Adipocyte (in vitro differentiated cells): ENCODE data around the gene KIF20B.
A peak's percentile ranks its signal among the peaks of the same experiment; 100 is the strongest.

Experiments
- DNase-seq: peaks from one replicate; pipeline ENCODE4 v3.0.0-alpha.2; 2015; ENCODE audit warnings: low read depth
- H3K27me3 ChIP-seq: replicated peaks from 2 replicates; pipeline ENCODE4 v1.7.0; 2013; ENCODE audit warnings: mild to moderate bottlenecking, low read length, moderate library complexity; ENCODE audit not compliant: control insufficient read depth, insufficient read depth
- H3K36me3 ChIP-seq: 2 replicates; pipeline ENCODE4 v1.7.0; 2013; ENCODE audit warnings: low read length, mild to moderate bottlenecking, moderate library complexity; ENCODE audit not compliant: control insufficient read depth, insufficient read depth, severe bottlenecking
- H3K4me1 ChIP-seq: 2 replicates; pipeline ENCODE4 v1.7.0; 2013; ENCODE audit warnings: mild to moderate bottlenecking, low read length, moderate library complexity; ENCODE audit not compliant: control insufficient read depth, insufficient read depth
- H3K4me3 ChIP-seq: 2 replicates; pipeline ENCODE4 v1.7.0; 2013; ENCODE audit warnings: mild to moderate bottlenecking, low read length, moderate library complexity
- H3K9ac ChIP-seq: 2 replicates; pipeline ENCODE4 v1.7.0; 2013; ENCODE audit warnings: mild to moderate bottlenecking, low read length, moderate library complexity
- H3K9me3 ChIP-seq: 2 replicates; pipeline ENCODE4 v1.7.0; 2013; ENCODE audit warnings: mild to moderate bottlenecking, low read length, moderate library complexity; ENCODE audit not compliant: control insufficient read depth

Gene KIF20B

DNA sequence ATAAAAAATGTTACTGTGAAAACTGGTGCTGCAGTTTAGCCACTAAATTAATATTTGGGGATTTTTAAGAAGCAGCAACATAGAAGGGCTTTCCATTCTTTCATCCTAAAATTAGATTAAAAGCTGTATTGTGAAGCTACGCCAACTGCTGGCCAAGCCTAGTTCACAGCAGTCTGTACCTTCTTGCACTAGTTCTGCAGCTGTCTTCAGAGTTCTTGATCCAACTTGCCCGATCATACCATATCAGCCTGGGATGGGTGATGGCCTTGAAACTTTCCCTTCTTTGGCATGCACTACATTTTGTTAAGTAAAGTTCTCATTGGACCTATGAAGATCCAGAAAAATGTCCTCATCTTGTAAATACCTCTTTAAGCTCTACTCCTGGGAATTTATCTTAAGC lies 36.1 kb upstream of the KIF20B start:
- no peaks in the 10 kb centered on the region for H3K4me1 ChIP-seq
- no peak overlapping the region for H3K9ac ChIP-seq
- no peaks in the 10 kb centered on the region for H3K36me3 ChIP-seq
- DNase-seq: no peak
- no peak overlapping the region for H3K4me3 ChIP-seq
- H3K27me3 ChIP-seq: no peaks in the 10 kb centered on the region
- no peaks in the 10 kb centered on the region for H3K9me3 ChIP-seq

GRCh38 chr10:89666138-89666537 lies 35.3 kb upstream of the KIF20B start:
- no peak overlapping the region for H3K9ac ChIP-seq
- no peaks in the 10 kb centered on the region for H3K27me3 ChIP-seq
- no peak overlapping the region for H3K4me3 ChIP-seq
- no peak for DNase-seq
- no peaks in the 10 kb centered on the region for H3K36me3 ChIP-seq
- no peaks in the 10 kb centered on the region for H3K9me3 ChIP-seq
- no peaks in the 10 kb centered on the region for H3K4me1 ChIP-seq

- H3K9ac ChIP-seq: no peak overlapping the region
- DNase-seq: no peak
- H3K36me3 ChIP-seq: no peaks in the 10 kb centered on the region
- H3K4me1 ChIP-seq: no peaks in the 10 kb centered on the region
- no peak overlapping the region for H3K4me3 ChIP-seq
- H3K9me3 ChIP-seq: no peaks in the 10 kb centered on the region
- H3K27me3 ChIP-seq: no peaks in the 10 kb centered on the region
Measured at GRCh38 chr10:89668386-89669071, 32.9 kb upstream of the KIF20B start.

- Histone ChIP-seq H3K4me1 (no peaks in the 10 kb centered on the region), H3K36me3 (no peaks in the 10 kb centered on the region), H3K9ac (no peak overlapping the region), H3K4me3 (no peak overlapping the region), H3K27me3 (no peaks in the 10 kb centered on the region), H3K9me3 (no peaks in the 10 kb centered on the region)
- no peak for DNase-seq
Measured at GRCh38 chr10:89669985-89670384, 31.4 kb upstream of the KIF20B start.

- H3K9me3 ChIP-seq: no peaks in the 10 kb centered on the region
- no peak overlapping the region for H3K9ac ChIP-seq
- H3K4me1 ChIP-seq: no peaks in the 10 kb centered on the region
- H3K27me3 ChIP-seq: no peaks in the 10 kb centered on the region
- DNase-seq: peak; percentile 15
- no peaks in the 10 kb centered on the region for H3K36me3 ChIP-seq
- no peak overlapping the region for H3K4me3 ChIP-seq
Measured at GRCh38 chr10:89670926-89671325, 30.5 kb upstream of the KIF20B start.

DNA sequence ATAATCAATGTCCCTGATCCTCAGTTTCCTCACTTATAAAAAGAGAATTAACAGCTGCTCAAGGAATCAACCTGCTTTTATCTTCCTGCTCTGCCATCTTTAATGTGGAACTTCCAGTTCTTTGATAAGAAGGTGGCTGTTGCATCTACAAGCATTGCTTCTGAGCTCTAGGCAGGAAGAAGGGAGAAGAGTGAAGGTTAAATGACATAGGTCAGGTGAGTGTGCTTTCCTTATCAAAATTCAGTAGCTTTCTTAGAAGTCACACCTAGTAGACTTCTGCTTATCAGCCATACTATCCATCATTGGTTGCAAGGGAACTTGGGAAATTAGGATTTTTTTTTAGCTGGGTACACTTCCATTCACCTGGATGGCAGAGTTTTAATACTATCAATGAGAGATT lies 24.0 kb upstream of the KIF20B start:
- Histone ChIP-seq H3K4me3 (no peak overlapping the region), H3K4me1 (no peaks in the 10 kb centered on the region), H3K27me3 (no peaks in the 10 kb centered on the region), H3K9me3 (no peaks in the 10 kb centered on the region), H3K9ac (no peak overlapping the region), H3K36me3 (no peaks in the 10 kb centered on the region)
- no peak for DNase-seq

DNA sequence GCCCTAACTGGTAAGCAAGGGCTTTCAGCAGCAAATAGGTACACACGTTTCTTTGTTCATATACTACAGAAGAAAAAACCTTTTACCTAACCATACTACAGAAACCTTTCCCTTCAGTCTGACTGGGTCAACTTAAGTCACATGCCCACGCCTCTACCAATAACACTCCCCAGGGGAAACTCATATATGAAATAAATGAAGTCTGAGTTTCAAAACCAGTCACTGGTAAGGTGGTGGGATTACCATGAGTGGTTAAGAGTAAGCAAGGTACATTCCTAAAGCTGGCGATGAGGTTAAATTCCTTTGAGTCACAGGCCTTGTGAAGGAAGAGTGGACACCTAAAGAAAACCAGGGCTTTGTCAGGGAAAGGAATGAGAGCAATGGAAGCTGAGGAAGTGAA lies 21.4 kb upstream of the KIF20B start:
- no peaks in the 10 kb centered on the region for H3K27me3 ChIP-seq
- H3K9me3 ChIP-seq: no peaks in the 10 kb centered on the region
- H3K9ac ChIP-seq: no peak overlapping the region
- no peaks in the 10 kb centered on the region for H3K4me1 ChIP-seq
- no peak for DNase-seq
- no peaks in the 10 kb centered on the region for H3K36me3 ChIP-seq
- no peak overlapping the region for H3K4me3 ChIP-seq

GRCh38 chr10:89683883-89684282 lies 17.5 kb upstream of the KIF20B start:
- Histone ChIP-seq H3K4me3 (no peak overlapping the region), H3K27me3 (no peaks in the 10 kb centered on the region), H3K36me3 (no peaks in the 10 kb centered on the region), H3K4me1 (no peaks in the 10 kb centered on the region), H3K9me3 (no peaks in the 10 kb centered on the region), H3K9ac (no peak overlapping the region)
- no peak for DNase-seq

DNA sequence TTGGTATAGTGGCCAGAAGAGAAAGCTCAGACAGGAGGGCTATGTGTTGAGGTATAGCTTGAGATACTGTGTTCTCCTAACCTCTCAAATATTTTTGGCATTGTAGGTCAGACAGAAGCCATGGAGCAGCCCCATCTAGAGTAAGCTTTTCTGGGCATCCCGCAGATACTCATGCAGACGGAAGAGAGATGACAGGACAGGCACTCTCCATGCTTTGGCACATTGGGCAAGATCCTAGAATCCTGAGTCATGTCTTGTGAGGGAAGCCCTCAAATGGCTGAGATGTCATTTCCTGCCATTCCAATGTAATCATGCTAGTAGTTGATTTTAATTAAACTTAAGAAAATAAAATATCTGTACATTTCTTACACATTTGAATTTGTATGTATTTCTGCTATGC lies 16.8 kb upstream of the KIF20B start:
- no peaks in the 10 kb centered on the region for H3K9me3 ChIP-seq
- no peaks in the 10 kb centered on the region for H3K36me3 ChIP-seq
- H3K9ac ChIP-seq: no peak overlapping the region
- no peak for DNase-seq
- H3K4me3 ChIP-seq: no peak overlapping the region
- no peaks in the 10 kb centered on the region for H3K4me1 ChIP-seq
- H3K27me3 ChIP-seq: no peaks in the 10 kb centered on the region

DNA sequence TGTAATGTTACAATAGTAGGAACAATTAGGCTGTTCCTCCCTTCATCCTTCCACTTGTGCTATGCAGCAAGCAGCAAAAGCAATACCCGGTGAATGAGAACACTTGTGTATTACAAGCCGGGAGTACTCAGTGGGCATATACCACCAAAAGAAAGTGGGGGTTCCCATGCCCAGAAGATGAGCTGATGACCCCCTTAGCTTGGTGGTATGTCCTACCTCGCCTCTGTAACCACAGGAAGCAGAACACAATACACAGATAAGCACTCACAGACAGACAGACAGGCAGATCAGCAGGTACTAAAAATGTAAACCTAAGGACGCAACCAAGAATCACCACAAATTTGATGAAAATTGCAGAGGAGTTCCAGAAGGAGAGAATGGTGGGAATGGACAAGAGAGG lies 15.5 kb upstream of the KIF20B start:
- Histone ChIP-seq H3K27me3 (no peaks in the 10 kb centered on the region), H3K4me3 (no peak overlapping the region), H3K4me1 (no peaks in the 10 kb centered on the region), H3K9ac (no peak overlapping the region), H3K36me3 (no peaks in the 10 kb centered on the region), H3K9me3 (no peaks in the 10 kb centered on the region)
- no peak for DNase-seq

GRCh38 chr10:89690027-89690426 lies 11.4 kb upstream of the KIF20B start:
- H3K9ac ChIP-seq: no peak overlapping the region
- no peak overlapping the region for H3K4me3 ChIP-seq
- H3K36me3 ChIP-seq: no peaks in the 10 kb centered on the region
- DNase-seq: no peak
- H3K27me3 ChIP-seq: no peaks in the 10 kb centered on the region
- H3K9me3 ChIP-seq: no peaks in the 10 kb centered on the region
- H3K4me1 ChIP-seq: no peaks in the 10 kb centered on the region

DNA sequence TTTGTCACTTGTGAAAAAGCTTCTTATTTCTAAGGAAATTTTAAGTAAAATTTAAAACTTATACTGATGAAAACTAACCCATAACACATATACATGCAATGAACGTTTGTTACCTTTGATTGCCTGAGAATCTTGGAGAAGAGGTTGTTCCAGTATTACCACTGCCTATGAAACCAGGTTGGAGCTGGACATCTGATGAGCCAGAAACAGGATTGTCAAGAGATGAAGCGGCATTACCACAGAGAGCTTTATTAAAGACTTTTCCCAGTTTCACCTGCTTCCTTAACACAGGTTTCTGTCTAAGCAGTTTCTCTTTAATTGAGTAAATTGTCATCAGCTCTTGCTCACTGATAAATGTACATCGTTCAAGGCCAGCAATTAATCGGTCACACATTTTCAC lies 9.0 kb upstream of the KIF20B start:
- Histone ChIP-seq H3K4me3 (no peak overlapping the region), H3K27me3 (no peaks in the 10 kb centered on the region), H3K9me3 (no peaks in the 10 kb centered on the region), H3K36me3 (no peaks in the 10 kb centered on the region), H3K9ac (no peak overlapping the region), H3K4me1 (no peaks in the 10 kb centered on the region)
- no peak for DNase-seq
